ENCODE measurements around the gene RBBP7.

The RBBP7 gene

GRCh38 chrX:16870862-16871815, 977 bp upstream of the RBBP7 start:
- no peak for DNase-seq (ENCODE audit: low read depth, low spot score)
- TF ChIP-seq CTCF (IDR thresholded peaks at IDR 0.05; ENCODE audit: insufficient read depth, low read length, missing control alignments) = no peak
- ChIA-PET CTCF (interaction anchor here (1.1 kb wide), 1 partner anchor 11 kb away, joined by 6 read pairs; no protein-coding TSS in a partner anchor), POLR2A (interaction anchor here (1.0 to 1.7 kb wide), 2 partner anchors 12 to 866 kb away, joined by 3 to 7 read pairs; partner anchors contain the start of gene SCML1)
- H3K4me3 ChIP-seq (ENCODE audit: low read depth, low read length) = peak overlapping the region; percentile 46

GRCh38 chrX:16869393-16870094, 618 bp downstream of the RBBP7 start:
- POLR2A ChIA-PET = interaction anchor here (1.0 kb wide), 1 partner anchor 867 kb away, joined by 3 read pairs; the partner anchor contains the start of gene SCML1
- TF ChIP-seq CTCF (IDR thresholded peaks at IDR 0.05; ENCODE audit: insufficient read depth, low read length, missing control alignments) = no peak
- no peak for DNase-seq (ENCODE audit: low read depth, low spot score)
- CTCF ChIA-PET = interaction anchor here (1.0 kb wide), 1 partner anchor 14 kb away, joined by 4 read pairs; no protein-coding TSS in a partner anchor
- peak overlapping the region; percentile 73 for H3K4me3 ChIP-seq (ENCODE audit: low read depth, low read length)

GRCh38 chrX:16868920-16869319, 1.2 kb downstream of the RBBP7 start:
- POLR2A ChIA-PET = no interaction called here
- H3K4me3 ChIP-seq (ENCODE audit: low read depth, low read length) = peak overlapping the region; percentile 73
- DNase-seq (ENCODE audit: low read depth, low spot score) = no peak
- CTCF ChIA-PET = no interaction called here
- TF ChIP-seq CTCF (IDR thresholded peaks at IDR 0.05; ENCODE audit: insufficient read depth, low read length, missing control alignments) = no peak

GRCh38 chrX:16867947-16868346, 2.2 kb downstream of the RBBP7 start:
- no peak for DNase-seq (ENCODE audit: low read depth, low spot score)
- ChIA-PET CTCF (interaction anchor here (1.9 to 2.5 kb wide), 2 partner anchors 15 to 31 kb away, joined by 4 to 13 read pairs; no protein-coding TSS in a partner anchor), POLR2A (no interaction called here)
- peak overlapping the region; percentile 73; the same call in 1 of the 2 replicates for H3K4me3 ChIP-seq (ENCODE audit: low read depth, low read length)
- TF ChIP-seq CTCF (IDR thresholded peaks at IDR 0.05; ENCODE audit: insufficient read depth, low read length, missing control alignments) = no peak

GRCh38 chrX:16862829-16863228, 7.3 kb downstream of the RBBP7 start:
- no peak for TF ChIP-seq CTCF (IDR thresholded peaks at IDR 0.05; ENCODE audit: insufficient read depth, low read length, missing control alignments)
- DNase-seq (ENCODE audit: low read depth, low spot score) = no peak
- ChIA-PET CTCF (interaction anchor here (1.3 kb wide), 1 partner anchor 29 kb away, joined by 3 read pairs; no protein-coding TSS in a partner anchor), POLR2A (no interaction called here)
- no peak overlapping the region for H3K4me3 ChIP-seq (ENCODE audit: low read depth, low read length)

Measured in AG04449 (cell line).